Endothelial cell (in vitro differentiated cells): ENCODE measurements around the gene DNAH6. TPM values are rescaled to one million over a fixed set of nuclear protein-coding genes. Genes with fewer than 3 reads are reported as not detected.

ENCODE experiments used
- DNase-seq: peaks from one replicate; pipeline ENCODE4 v3.0.0; 2021; ENCODE audit warnings: low spot score
- H3K27ac Mint-ChIP-seq: one replicate; pipeline ENCODE4 v1.8.0; 2021; ENCODE audit warnings: mixed read lengths, inconsistent platforms; ENCODE audit not compliant: unreplicated experiment
- H3K27me3 Mint-ChIP-seq: one replicate; pipeline ENCODE4 v1.8.0; 2021; ENCODE audit warnings: mild to moderate bottlenecking, moderate library complexity, mixed read lengths, inconsistent platforms; ENCODE audit not compliant: unreplicated experiment
- H3K36me3 Mint-ChIP-seq: one replicate; pipeline ENCODE4 v1.8.0; 2021; ENCODE audit warnings: mild to moderate bottlenecking, low read depth, mixed read lengths, inconsistent platforms; ENCODE audit not compliant: unreplicated experiment
- H3K4me1 Mint-ChIP-seq: one replicate; pipeline ENCODE4 v1.8.0; 2021; ENCODE audit warnings: mild to moderate bottlenecking, mixed read lengths, inconsistent platforms; ENCODE audit not compliant: unreplicated experiment
- H3K4me3 Mint-ChIP-seq: one replicate; pipeline ENCODE4 v1.8.0; 2021; ENCODE audit warnings: mild to moderate bottlenecking, mixed read lengths, inconsistent platforms; ENCODE audit not compliant: unreplicated experiment
- H3K9me3 Mint-ChIP-seq: one replicate; pipeline ENCODE4 v1.8.0; 2021; ENCODE audit warnings: mixed read lengths, inconsistent platforms; ENCODE audit not compliant: unreplicated experiment
- total RNA-seq: library from RNA; stranded (reverse); fragmentation: NEBNext Ultra II Directional; extraction: Animal tissue kit (Norgen Biotek cat#: 25700); gene quantifications from one replicate; pipeline ENCODE4 v1.2.1, GENCODE V29; 2021; ENCODE audit not compliant: unreplicated experiment
- TF ChIP-seq, protein P1 (sequence below): fragments of 200-600 bp; sonication (generic); IDR thresholded peaks from one replicate; pipeline ENCODE4 v1.5.0; 2021; ENCODE audit warnings: antibody characterized with exemption; ENCODE audit not compliant: unreplicated experiment

DNAH6 gene
- total RNA-seq, 1 donor from 2014 or later = 7.8 TPM

DNA sequence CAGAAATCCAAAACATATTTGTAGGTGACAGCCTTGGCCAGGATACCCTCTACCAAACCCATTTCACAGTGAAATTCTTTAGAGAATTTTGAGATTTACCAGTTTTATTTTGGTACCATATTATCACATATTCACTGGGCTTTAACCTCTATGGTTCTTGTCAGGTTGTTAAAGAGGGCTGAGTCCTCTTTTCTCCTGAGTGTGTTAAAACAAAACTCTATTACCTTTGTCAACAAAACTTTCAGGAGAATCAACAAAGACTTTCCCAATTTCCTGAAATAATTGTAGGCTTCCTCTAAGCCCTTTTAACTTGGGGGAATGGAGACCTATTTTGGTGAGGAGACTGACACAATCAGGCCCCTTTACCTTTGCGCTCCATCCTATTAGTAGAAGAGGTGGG lies 209.4 kb downstream of the DNAH6 start:
- H3K4me3 Mint-ChIP-seq = no peak overlapping the region

DNA sequence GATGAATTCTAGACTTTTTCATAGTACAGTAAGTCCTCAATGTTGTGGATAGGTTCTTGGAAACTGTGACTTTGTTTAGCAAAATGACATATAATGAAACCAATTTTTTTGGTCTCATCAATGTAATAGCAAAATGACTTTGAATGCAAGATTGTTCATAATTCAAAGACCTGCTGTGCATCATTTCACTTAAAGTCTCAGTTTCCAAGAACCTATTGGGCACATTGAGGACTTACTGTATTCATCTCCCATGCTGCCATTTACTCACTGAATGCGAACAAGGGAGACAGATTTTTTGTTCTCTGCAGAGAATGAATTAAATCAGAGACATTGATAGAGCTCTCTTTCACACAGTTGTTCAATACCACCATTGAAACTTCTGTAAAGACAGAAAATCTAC lies 211.0 kb downstream of the DNAH6 start:
- Mint-ChIP-seq H3K9me3 (no peaks in the 10 kb centered on the region), H3K27ac (no peak overlapping the region), H3K4me3 (no peak overlapping the region), H3K27me3 (peaks cover 2% of the 10 kb centered on the region), H3K4me1 (no peaks in the 10 kb centered on the region), H3K36me3 (peaks cover 7% of the 10 kb centered on the region)
- TF ChIP-seq, protein P1, sequence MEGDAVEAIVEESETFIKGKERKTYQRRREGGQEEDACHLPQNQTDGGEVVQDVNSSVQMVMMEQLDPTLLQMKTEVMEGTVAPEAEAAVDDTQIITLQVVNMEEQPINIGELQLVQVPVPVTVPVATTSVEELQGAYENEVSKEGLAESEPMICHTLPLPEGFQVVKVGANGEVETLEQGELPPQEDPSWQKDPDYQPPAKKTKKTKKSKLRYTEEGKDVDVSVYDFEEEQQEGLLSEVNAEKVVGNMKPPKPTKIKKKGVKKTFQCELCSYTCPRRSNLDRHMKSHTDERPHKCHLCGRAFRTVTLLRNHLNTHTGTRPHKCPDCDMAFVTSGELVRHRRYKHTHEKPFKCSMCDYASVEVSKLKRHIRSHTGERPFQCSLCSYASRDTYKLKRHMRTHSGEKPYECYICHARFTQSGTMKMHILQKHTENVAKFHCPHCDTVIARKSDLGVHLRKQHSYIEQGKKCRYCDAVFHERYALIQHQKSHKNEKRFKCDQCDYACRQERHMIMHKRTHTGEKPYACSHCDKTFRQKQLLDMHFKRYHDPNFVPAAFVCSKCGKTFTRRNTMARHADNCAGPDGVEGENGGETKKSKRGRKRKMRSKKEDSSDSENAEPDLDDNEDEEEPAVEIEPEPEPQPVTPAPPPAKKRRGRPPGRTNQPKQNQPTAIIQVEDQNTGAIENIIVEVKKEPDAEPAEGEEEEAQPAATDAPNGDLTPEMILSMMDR = no peak
- no peak for DNase-seq

More for the DNA sequence above, 209.4 kb downstream of the DNAH6 start:
- Mint-ChIP-seq H3K36me3 (peaks cover 7% of the 10 kb centered on the region), H3K27me3 (peaks cover 2% of the 10 kb centered on the region), H3K27ac (no peak overlapping the region), H3K4me1 (no peaks in the 10 kb centered on the region), H3K9me3 (no peaks in the 10 kb centered on the region)
- TF ChIP-seq, protein P1 = no peak
- DNase-seq = no peak

DNA sequence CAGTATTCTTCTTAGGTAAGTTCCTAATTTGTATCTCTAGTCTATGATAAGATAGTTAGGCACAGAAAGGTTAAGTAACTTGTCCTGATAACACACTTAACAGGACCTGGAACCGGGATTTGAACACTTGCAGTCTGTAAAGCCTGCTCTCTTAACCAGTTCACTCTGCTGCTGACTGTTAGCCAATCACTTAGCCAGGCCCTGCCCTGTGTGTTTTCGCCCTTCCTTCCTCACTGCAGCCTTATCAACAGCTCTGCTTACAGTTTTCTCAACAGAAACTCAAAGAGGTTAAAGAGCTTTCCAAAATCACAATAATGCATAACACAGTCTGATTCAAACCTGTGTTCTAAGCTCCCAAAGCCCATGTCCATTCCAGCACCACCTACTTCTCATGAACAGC lies 212.9 kb downstream of the DNAH6 start:
- no peaks in the 10 kb centered on the region for H3K4me1 Mint-ChIP-seq
- H3K9me3 Mint-ChIP-seq = no peaks in the 10 kb centered on the region
- TF ChIP-seq, protein P1 = no peak
- H3K36me3 Mint-ChIP-seq = peaks cover 3% of the 10 kb centered on the region
- peaks cover 2% of the 10 kb centered on the region for H3K27me3 Mint-ChIP-seq
- no peak for DNase-seq
- no peak overlapping the region for H3K27ac Mint-ChIP-seq
- no peak overlapping the region for H3K4me3 Mint-ChIP-seq

DNA sequence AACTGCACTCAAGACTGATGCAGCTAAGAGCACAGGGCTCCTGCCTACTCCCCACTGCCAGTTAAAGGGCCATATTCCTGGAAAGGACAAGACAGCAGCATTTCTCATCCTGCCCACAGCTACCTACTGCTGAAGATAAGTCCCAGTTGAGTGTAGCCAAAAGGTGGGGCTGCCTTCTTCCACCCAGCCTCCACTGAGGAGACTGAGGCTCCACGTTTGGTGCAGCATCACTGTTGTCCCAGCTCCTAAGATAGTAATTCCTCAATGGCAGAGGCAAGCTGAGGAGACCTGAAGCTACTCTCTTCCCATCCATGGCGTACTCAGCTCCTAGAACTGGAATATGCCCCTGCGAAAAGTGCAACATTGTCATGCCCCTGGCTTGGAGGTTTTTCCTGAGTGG lies 214.9 kb downstream of the DNAH6 start:
- DNase-seq = no peak
- TF ChIP-seq, protein P1 = no peak
- Mint-ChIP-seq H3K4me3 (no peak overlapping the region), H3K27ac (no peak overlapping the region), H3K9me3 (no peaks in the 10 kb centered on the region), H3K36me3 (peaks cover 3% of the 10 kb centered on the region), H3K4me1 (no peaks in the 10 kb centered on the region), H3K27me3 (peaks cover 3% of the 10 kb centered on the region)

DNA sequence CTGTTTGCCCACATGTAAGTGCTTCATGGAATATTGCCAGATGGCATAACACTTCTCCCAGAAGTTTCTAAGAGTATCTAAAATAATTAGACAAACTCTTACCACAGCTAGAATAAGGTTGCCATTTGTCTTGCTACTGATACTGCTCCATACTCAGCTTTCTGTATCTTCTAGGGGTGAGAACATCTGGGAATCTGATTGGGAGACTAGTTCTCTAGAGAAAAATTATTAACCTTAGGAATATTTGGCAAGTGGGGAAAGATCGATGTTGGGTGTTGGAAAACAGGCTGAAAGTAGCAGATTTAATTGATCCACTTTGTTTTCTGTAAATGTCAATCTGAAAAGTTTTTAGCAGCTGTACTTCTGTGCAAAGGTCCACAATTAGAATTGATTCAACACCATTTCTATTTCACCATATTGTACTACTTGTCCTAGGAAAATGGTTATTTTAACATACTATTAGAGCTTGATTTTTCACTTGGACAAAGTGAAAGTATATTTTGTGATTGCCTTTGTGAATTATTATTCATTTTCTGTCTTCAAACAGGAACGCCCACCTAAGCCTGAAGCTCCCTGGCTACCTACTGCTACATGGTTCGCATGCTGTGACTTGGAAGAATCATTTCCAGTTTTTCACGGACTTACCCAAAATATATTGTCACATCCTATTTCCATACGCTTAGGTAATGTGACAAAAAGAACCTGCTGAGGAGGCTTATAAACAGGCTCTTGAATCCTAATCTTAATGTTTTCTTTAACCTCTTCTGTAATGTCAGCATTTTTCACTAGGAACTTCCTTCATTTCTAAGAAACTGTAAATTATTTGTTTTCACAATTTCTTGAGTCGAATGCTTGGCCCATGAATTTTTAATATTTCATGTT lies 216.8 kb downstream of the DNAH6 start:
- H3K9me3 Mint-ChIP-seq = no peaks in the 10 kb centered on the region
- peaks cover 1% of the 10 kb centered on the region for H3K27me3 Mint-ChIP-seq
- no peak overlapping the region for H3K27ac Mint-ChIP-seq
- no peak for DNase-seq
- TF ChIP-seq, protein P1 = no peak
- no peak overlapping the region for H3K4me3 Mint-ChIP-seq
- H3K36me3 Mint-ChIP-seq = peaks cover 3% of the 10 kb centered on the region
- H3K4me1 Mint-ChIP-seq = no peaks in the 10 kb centered on the region
